GM19328 (cell line): Measurements from ENCODE around the gene SLC25A26.
"Not testable (repeated sequence)": the region's sequence is repeated elsewhere in the genome, so short reads cannot be mapped to it uniquely, and the experiment has no call there.

ENCODE experiments used
- ATAC-seq: cut with Tn5 transposase; IDR thresholded peaks from one replicate; pipeline ENCODE4 v1.9.1; 2021; ENCODE audit warnings: mild to moderate bottlenecking, moderate library complexity; ENCODE audit not compliant: unreplicated experiment

Gene SLC25A26

DNA sequence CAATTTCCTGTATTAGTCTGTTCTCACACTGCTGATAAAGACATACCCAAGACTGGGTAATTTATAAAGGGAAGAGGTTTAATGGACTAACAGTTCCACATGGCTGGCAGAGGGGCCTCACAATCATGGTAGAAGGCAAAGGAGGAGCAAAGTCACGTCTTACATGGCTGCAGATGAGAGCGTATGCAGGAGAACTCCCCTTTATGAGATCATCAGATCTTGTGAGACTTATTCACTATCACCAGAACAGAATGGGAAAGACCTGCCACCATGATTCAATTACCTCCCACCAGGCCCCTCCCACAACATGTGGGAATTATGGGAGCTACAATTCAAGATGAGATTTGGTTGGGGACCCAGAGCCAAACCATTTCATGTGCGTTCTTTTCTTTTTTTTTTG lies 5.3 kb downstream of the SLC25A26 start:
- ATAC-seq = not testable (repeated sequence)

DNA sequence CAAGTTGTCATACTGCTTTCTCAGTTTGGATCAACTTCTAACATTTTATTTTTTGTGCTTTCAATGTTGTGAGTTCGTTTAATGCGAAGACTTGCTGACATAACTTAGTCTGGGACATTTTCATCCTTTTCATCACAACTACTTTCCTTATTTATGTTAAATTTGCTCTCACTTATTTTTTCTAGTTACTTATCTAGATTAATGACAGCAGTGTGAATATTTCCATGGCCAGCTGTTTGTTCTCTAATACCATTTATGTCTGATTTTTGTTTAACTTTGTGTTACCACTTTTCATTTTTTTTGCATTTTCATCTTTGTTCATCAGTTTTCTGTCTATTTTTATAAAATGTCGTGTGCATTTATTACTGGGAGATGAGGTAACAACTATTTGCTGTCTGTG lies 6.2 kb downstream of the SLC25A26 start:
- ATAC-seq = no peak

DNA sequence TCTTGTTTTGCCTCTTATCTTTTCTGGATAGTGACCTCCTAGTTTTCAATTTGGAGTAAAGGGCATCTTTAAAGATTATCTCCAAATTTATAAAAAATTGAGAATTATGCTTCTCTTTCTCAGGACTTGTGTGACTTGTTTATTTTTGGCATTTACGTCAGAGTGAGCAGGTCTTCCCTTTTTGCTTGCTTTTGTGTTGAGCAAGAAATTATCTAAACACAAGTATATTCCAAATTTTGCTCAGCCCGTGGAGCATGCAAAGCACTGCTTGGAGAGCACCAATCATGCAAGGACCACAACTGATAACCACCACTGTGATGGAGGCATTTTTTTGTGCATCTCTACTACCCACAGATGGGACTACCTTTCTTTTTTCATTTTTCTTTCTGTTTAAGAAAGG lies 7.1 kb downstream of the SLC25A26 start:
- no peak for ATAC-seq

- no peak for ATAC-seq
These were observed 7.9 kb downstream of the SLC25A26 start for GRCh38 chr3:66228707-66229106.

DNA sequence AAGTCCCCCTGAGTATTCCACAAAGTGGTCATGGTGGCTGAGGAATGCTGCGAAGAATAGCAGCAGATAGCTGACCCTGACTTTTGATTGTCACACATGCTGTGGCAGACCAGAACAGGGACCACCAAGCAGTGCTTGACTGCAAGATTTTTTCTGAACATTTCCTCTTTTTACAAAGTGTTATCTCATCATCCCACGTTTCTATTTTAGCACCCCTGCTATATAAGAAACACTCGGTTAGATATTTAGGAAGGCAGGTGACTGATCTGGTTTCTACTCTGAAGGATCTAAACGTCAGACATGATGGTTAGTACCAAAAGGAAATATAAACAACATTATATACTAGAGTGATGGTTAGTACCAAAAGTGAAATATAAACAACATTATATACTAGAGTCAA lies 9.1 kb downstream of the SLC25A26 start:
- no peak for ATAC-seq

DNA sequence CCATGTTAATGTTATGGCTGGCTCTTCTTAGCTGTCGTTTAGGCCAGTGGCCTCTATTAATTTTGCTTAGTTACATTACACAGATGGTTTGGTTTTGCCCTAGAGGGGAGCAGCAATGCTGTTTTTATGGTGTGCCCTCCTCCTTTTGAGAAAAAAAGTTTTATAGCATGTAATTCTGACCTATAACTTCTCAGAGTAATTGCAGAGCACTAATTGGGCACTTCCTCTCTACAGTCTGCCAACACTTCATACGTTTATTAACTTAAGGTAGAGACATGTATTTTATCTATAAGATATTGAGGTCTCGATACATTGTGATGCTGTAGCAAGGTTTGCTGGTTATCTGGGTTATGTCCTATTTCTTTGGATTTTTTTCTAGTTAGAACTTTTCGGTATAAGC lies 12.2 kb downstream of the SLC25A26 start:
- no peak for ATAC-seq

- ATAC-seq = no peak
These were observed 15.5 kb downstream of the SLC25A26 start for GRCh38 chr3:66236281-66236680.

GRCh38 chr3:66237552-66237951 lies 16.8 kb downstream of the SLC25A26 start:
- no peak for ATAC-seq

DNA sequence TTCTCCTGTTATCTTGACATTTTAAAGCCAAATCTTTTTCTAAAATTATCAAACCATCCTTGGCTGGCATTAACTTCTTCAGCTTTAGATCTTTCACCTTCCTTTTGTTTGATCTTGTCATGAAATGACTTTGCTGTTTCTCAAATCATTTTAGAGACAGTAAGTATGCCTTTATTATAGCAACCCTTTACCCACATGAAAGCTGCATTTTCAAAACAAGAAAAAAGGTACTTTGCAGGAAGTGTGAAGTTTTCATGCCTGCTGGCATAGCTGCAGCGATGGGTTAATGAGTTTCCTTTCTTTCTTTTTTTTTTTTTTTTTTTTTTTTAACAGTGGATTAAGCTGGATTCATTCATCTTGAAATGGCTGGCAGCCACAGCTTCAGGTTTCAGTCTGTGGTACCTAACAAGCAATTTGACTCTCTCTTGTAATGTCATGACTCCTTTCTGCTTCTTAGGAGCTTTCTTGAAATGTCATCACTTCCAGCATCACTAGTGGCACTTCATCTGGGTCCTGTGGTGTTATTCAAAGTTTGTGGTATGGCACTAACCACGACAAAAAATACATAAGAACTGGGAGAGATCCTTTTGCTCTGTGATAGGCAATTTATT lies 18.8 kb downstream of the SLC25A26 start:
- ATAC-seq = no peak

DNA sequence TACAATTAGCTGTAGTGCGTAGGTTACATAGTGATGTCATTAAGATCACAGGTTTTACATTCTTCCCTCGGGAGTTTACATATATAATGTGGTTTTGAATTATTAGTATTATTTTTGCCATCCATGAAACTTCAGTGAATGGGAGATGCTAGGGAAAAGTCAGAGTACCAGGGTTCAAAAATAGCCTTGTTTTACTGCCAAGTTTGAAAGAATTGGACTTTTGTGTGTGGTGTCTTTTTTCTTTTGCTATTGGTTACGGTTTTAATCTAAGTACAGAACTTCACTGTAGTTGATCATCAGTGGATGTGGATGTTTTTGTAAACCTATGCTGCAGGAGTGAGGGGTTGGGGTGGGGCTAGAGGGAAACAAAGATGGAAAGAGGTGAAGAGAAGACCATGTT lies 20.7 kb downstream of the SLC25A26 start:
- no peak for ATAC-seq

GRCh38 chr3:66242788-66243464 lies 22.1 kb downstream of the SLC25A26 start:
- no peak for ATAC-seq

DNA sequence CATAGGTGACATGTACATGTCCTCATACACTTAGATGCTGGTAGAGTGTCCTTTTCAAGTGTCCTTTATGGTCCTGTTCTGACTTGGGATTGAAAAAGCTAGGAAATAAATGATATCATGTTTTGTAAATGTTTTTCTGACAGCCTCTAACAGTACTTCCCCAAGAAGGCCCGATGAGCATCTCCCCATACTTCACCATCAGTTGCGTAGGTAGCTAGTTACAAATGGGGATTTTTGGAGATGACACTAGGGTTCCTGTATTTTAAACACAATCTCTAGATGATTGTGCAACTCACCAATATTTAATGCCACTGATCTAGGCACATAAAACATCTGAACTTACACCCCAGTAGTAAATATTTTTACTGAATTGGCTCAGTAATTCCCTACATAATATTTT lies 27.8 kb downstream of the SLC25A26 start:
- ATAC-seq = no peak

- ATAC-seq = no peak
These were observed 33.2 kb downstream of the SLC25A26 start for GRCh38 chr3:66253790-66254620.

DNA sequence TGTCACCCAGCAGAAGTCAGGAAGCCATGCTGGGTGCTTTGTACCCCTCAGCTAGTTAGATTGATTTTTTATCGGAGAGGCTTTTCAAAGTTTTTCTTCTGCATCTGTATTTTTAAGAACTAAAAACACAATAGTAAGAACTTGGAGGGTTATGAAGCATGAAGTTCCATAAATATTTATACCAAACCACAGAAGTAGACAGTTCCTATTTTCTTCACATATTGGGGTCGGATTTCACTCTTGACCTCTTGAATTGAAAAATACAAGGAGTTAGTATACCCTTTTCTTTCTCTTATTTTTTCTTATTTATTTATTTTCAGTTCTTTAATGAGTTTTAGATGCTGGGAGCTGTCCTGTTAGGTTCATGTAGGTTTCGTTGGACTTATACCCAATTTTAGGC lies 35.1 kb downstream of the SLC25A26 start:
- no peak for ATAC-seq

GRCh38 chr3:66256806-66257205 lies 36.0 kb downstream of the SLC25A26 start:
- no peak for ATAC-seq

- ATAC-seq = no peak
These were observed 38.9 kb downstream of the SLC25A26 start for GRCh38 chr3:66259566-66260255.

- no peak for ATAC-seq
These were observed 39.6 kb downstream of the SLC25A26 start for GRCh38 chr3:66260431-66260830.

- no peak for ATAC-seq
These were observed 40.6 kb downstream of the SLC25A26 start for GRCh38 chr3:66261355-66261754.

DNA sequence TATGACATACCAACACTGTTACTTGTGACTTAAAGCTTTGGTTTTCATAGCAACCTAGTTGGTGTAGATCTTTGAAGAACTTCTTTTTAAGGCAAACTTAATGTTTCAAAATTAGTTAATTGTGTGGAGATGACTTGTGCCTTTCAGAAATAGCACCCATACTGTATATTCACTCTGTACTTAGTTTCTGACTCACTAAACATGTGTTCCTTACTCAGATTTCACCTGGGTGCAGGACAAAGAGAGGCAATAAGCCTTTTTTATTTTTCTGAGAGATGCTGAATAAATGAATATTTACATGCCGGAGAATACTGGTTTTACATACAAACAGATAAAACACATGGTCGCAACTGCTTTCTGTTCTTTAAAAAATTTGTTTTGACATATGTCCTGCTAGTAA lies 44.8 kb downstream of the SLC25A26 start:
- no peak for ATAC-seq

GRCh38 chr3:66266551-66266950 lies 45.8 kb downstream of the SLC25A26 start:
- no peak for ATAC-seq

DNA sequence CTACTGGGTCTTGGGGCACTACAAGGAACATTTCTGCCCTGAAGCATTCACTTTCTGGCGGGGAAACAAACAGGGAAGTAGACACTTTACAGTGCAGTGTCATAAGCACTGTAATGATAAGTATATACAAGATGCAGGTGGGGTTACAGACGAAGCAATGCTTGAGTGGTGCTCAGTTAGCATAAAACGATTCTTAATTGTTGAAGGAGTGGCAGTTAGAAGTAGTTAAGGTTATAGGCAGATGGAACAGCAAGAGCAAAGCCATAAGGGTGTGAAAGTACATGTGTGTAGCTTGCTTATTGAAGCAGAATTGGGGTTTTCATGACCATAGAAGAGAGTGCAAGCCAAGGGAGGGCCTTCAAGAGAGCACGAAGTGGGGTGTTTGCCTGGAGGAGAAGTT lies 46.2 kb downstream of the SLC25A26 start:
- ATAC-seq = no peak
